ENCODE measurements around the gene PLPPR1. TPM values are rescaled to one million over a fixed set of nuclear protein-coding genes. Genes with fewer than 3 reads are reported as not detected.
"Not testable (repeated sequence)": the region's sequence is repeated elsewhere in the genome, so short reads cannot be mapped to it uniquely, and the experiment has no call there.

Gene PLPPR1
- total RNA-seq, 1 donor from 2014 or later = 1.2 TPM

GRCh38 chr9:101121836-101122399 lies 93.4 kb downstream of the PLPPR1 start:
- no peak for DNase-seq (ENCODE audit: low read depth)

- no peak for DNase-seq (ENCODE audit: low read depth)
Observed at GRCh38 chr9:101126556-101126955, 98.0 kb downstream of the PLPPR1 start.

GRCh38 chr9:101127369-101127768 lies 98.8 kb downstream of the PLPPR1 start:
- not testable (repeated sequence) for DNase-seq (ENCODE audit: low read depth)

GRCh38 chr9:101128623-101129022 lies 100.1 kb downstream of the PLPPR1 start:
- DNase-seq (ENCODE audit: low read depth) = no peak

GRCh38 chr9:101130054-101130453 lies 101.5 kb downstream of the PLPPR1 start:
- no peak for DNase-seq (ENCODE audit: low read depth)

GRCh38 chr9:101131326-101131725 lies 102.8 kb downstream of the PLPPR1 start:
- no peak for DNase-seq (ENCODE audit: low read depth)

- DNase-seq (ENCODE audit: low read depth) = no peak
Observed at GRCh38 chr9:101132801-101133200, 104.3 kb downstream of the PLPPR1 start.

- DNase-seq (ENCODE audit: low read depth) = no peak
Observed at GRCh38 chr9:101138509-101138908, 110.0 kb downstream of the PLPPR1 start.

- DNase-seq (ENCODE audit: low read depth) = no peak
Observed at GRCh38 chr9:101139082-101139481, 110.6 kb downstream of the PLPPR1 start.

- no peak for DNase-seq (ENCODE audit: low read depth)
Observed at GRCh38 chr9:101140764-101141163, 112.2 kb downstream of the PLPPR1 start.

- DNase-seq (ENCODE audit: low read depth) = no peak
Observed at GRCh38 chr9:101146508-101146907, 118.0 kb downstream of the PLPPR1 start.

GRCh38 chr9:101148344-101148743 lies 119.8 kb downstream of the PLPPR1 start:
- no peak for DNase-seq (ENCODE audit: low read depth)

GRCh38 chr9:101158361-101158760 lies 129.8 kb downstream of the PLPPR1 start:
- no peak for DNase-seq (ENCODE audit: low read depth)

- DNase-seq (ENCODE audit: low read depth) = no peak
Observed at GRCh38 chr9:101162231-101162630, 133.7 kb downstream of the PLPPR1 start.

GRCh38 chr9:101165131-101165530 lies 136.6 kb downstream of the PLPPR1 start:
- DNase-seq (ENCODE audit: low read depth) = no peak

GRCh38 chr9:101167490-101168134 lies 139.1 kb downstream of the PLPPR1 start:
- no peak for DNase-seq (ENCODE audit: low read depth)

GRCh38 chr9:101172616-101173015 lies 144.1 kb downstream of the PLPPR1 start:
- DNase-seq (ENCODE audit: low read depth) = no peak

- DNase-seq (ENCODE audit: low read depth) = no peak
Observed at GRCh38 chr9:101173907-101174306, 145.4 kb downstream of the PLPPR1 start.

- no peak for DNase-seq (ENCODE audit: low read depth)
Observed at GRCh38 chr9:101176384-101176783, 147.9 kb downstream of the PLPPR1 start.

GRCh38 chr9:101184813-101185278 lies 156.3 kb downstream of the PLPPR1 start:
- no peak for DNase-seq (ENCODE audit: low read depth)

GRCh38 chr9:101191723-101192122 lies 163.2 kb downstream of the PLPPR1 start:
- DNase-seq (ENCODE audit: low read depth) = no peak

GRCh38 chr9:101197026-101197425 lies 168.5 kb downstream of the PLPPR1 start:
- no peak for DNase-seq (ENCODE audit: low read depth)

- no peak for DNase-seq (ENCODE audit: low read depth)
Observed at GRCh38 chr9:101200852-101201251, 172.3 kb downstream of the PLPPR1 start.
